ENCODE measurements around the gene GPC6.
A peak's percentile ranks its signal among the peaks of the same experiment; 100 is the strongest.

GPC6 gene

DNA sequence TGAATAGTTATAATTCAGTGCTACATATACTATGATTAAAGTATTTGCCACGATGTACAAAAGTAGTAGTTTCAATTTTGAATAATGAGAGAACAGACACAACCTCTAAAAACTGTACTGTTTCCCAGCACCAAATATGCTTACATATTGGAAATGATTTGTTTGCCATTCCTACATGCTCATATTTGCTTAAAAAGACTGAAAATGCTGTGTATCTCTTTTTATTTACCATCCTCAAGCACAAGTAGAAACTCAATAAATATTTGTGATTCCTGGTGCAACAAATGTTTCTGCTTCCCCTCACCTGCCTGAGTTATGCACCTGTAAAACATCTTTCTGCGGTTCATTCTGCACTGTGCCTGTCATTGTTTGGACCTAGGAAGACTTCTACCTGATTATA lies 740.7 kb downstream of the GPC6 start:
- H3K27ac ChIP-seq: peak overlapping the region; percentile 13; the same call in 1 of the 2 replicates
- TF ChIP-seq, protein P1, sequence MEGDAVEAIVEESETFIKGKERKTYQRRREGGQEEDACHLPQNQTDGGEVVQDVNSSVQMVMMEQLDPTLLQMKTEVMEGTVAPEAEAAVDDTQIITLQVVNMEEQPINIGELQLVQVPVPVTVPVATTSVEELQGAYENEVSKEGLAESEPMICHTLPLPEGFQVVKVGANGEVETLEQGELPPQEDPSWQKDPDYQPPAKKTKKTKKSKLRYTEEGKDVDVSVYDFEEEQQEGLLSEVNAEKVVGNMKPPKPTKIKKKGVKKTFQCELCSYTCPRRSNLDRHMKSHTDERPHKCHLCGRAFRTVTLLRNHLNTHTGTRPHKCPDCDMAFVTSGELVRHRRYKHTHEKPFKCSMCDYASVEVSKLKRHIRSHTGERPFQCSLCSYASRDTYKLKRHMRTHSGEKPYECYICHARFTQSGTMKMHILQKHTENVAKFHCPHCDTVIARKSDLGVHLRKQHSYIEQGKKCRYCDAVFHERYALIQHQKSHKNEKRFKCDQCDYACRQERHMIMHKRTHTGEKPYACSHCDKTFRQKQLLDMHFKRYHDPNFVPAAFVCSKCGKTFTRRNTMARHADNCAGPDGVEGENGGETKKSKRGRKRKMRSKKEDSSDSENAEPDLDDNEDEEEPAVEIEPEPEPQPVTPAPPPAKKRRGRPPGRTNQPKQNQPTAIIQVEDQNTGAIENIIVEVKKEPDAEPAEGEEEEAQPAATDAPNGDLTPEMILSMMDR (conservative IDR thresholded peaks at IDR 0.05): no peak

DNA sequence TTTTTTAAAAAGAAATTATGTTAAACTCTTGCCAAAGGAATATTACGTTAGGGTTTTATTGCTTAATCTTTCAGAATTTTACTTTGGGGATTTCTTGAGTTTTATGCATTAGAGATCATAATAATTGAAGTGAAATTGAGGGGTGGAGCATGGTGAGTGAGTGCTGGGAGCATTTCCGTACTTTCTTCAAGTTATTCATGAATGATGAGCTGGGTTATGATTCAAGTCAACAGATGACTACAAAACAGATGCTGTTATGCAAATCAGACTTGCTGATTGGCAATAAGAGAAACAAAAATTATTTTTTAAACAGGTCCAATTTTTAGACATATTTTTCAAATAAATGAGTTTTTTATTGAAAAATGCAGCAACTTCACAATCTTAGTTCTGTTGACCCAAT lies 748.6 kb downstream of the GPC6 start:
- H3K27ac ChIP-seq: no peak overlapping the region
- TF ChIP-seq, protein P1 (conservative IDR thresholded peaks at IDR 0.05): no peak

DNA sequence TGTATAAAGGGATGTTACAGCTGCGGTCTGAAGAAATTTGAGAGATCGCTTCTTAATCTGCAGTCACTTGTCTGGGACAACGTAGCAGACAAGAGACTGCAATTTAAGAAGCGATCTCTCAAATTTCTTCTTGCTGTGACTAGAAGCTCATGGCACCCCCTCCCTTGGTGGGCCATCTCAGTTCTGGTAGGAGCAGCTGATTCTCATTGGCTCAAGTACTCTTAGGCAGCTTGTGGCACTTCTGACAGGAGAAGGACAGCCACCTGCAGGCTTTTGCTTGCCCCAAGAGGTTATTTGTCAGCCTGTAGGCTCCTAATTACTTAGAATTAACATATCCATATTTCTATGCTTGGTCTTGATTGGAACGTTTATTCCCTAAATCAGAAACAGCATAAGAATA lies 749.9 kb downstream of the GPC6 start:
- TF ChIP-seq, protein P1 (conservative IDR thresholded peaks at IDR 0.05): no peak

DNA sequence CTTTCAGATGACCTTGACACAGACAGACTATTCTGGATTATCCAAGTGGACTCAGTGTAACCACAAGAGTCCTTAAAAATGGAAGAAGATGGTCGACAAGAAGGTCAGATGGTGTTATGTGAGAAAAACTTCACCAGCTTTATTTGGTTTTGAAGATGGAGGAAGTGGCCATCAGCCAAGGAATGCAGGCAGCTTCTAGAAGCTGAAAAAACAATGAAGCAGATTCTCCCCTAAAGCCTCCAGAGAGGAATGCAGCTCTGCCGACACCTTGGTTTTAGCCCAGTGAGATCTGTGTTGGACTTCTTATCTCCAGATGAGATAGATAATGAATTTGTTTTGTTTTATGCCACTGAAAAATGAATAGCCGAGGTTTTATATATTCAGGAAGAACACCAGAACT lies 751.4 kb downstream of the GPC6 start:
- TF ChIP-seq, protein P1 (conservative IDR thresholded peaks at IDR 0.05): no peak
- no peak overlapping the region for H3K27ac ChIP-seq

More for the DNA sequence above, 749.9 kb downstream of the GPC6 start:
- no peak overlapping the region for H3K27ac ChIP-seq

DNA sequence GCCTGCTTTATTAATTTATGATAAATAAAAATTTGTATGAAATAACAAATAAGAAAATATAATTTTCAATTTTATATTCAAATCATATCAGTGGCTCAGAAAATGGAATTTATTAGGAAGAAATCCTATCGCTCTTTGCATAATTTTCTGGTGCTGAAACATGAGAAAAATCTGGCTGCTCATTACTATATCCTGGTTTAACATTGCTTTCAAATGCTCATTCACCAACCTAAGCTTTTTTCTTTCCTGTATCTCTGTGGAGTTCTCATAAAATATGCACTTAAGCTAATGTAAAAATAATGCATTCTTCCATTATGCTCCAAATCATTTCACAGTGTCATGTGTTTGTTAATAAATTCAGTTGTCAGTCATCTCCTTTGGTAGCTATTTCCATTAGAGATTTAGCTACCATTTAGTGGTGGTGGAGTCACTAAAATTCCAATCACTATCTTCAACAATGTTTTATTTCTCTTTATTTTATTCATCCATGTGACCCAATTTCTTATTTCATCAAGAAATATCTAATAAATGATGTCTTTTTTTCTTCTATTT lies 754.9 kb downstream of the GPC6 start:
- H3K27ac ChIP-seq: no peak overlapping the region
- TF ChIP-seq, protein P1 (conservative IDR thresholded peaks at IDR 0.05): no peak

DNA sequence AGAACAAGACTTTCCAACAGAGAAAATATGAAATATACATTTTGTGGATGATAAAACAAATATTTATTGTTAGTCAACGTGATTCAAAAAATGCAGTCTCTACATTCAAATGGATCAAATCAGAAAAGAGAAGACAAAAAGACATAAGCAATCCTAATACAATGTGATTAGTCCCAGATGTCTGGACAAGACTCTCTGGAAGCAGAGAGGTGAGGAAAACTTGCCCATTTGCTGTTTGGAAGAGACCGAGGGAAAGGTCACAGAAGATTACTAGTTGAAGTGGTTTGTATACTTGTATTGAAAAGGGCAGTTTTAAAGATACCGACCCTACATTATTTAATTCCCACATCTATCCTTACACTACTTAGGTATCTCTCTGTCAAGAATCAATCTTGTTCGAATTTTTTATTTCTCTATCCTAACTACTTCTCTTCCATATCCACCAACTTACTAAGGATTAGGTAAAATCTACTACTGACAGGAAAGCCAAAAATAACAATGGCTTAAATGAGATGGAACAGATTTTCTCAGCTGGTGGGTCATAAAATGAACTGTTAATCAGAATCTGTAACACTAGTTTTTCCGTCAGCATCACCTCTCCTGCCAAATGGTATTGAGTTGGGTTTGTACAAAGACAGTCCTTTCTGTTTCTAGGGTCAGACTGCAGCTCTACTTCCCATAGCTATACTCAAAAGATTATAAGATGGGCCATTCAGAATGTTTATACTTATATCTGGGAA lies 755.7 kb downstream of the GPC6 start:
- TF ChIP-seq, protein P1 (conservative IDR thresholded peaks at IDR 0.05): no peak
- H3K27ac ChIP-seq: no peak overlapping the region

DNA sequence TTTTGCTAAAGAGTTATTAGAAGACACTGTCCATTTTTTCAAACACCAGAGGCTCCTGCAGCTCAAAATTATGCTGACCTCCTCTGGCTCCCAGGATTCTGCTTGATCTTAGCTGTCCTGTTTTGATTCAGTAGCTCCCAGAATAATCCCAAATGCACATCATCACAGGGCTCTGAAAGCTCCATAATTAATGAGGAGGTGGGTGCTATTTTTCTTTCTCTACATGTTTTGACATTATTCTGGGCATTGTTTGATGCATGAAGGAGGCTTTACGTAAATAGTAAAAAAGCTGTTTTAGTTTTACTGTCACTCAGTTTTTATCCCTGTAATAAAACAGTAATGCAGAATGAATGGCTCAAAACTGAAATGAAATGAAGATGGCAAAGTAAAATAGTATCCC lies 757.4 kb downstream of the GPC6 start:
- TF ChIP-seq, protein P1 (conservative IDR thresholded peaks at IDR 0.05): no peak
- no peak overlapping the region for H3K27ac ChIP-seq
